ENCODE results near the gene ANKRD17.

- TF ChIP-seq CTCF (IDR thresholded peaks at IDR 0.05) (no peak), POLR2AphosphoS5 (IDR thresholded peaks at IDR 0.05) (no peak)
Measured at GRCh38 chr4:73205482-73205881, 53.1 kb downstream of the ANKRD17 start.

Measured in transverse colon (tissue), 4 donors.